Spleen (tissue), 11 donors: ENCODE results near the gene DAPK1. TPM values are rescaled to one million over a fixed set of nuclear protein-coding genes. Genes with fewer than 3 reads are reported as not detected.

Source experiments
- DNase-seq: peaks from one replicate; pipeline ENCODE4 v3.0.0-alpha.2; 2020
- H3K27ac ChIP-seq, 8 donors: fragments of 200-600 bp; sonication (generic) in 7 of 8; 1 replicate in 4 of 8; 2 replicates in 4 of 8; pipeline versions ENCODE4 v1.5.0 to v1.8.0; 2016 to 2021; ENCODE audit warnings: inconsistent platforms in 4 of 8, mild to moderate bottlenecking in 4 of 8, moderate library complexity in 1 of 8
- H3K27me3 ChIP-seq, 7 donors: fragments of 200-600 bp; sonication (generic) in 6 of 7; replicated peaks in 1 of 7; 1 replicate in 4 of 7; 2 replicates in 3 of 7; pipeline versions ENCODE4 v1.5.0 to v1.8.0; 2016 to 2021; ENCODE audit warnings: inconsistent platforms in 3 of 7, mild to moderate bottlenecking in 1 of 7
- H3K36me3 ChIP-seq, 6 donors: fragments of 200-600 bp; sonication (generic) in 5 of 6; 1 replicate in 4 of 6; 2 replicates in 2 of 6; pipeline versions ENCODE4 v1.5.0 to v1.8.0; 2016 to 2021; ENCODE audit warnings: inconsistent platforms in 2 of 6
- H3K4me1 ChIP-seq, 6 donors: fragments of 200-600 bp; sonication (generic) in 5 of 6; 1 replicate in 3 of 6; 2 replicates in 3 of 6; pipeline versions ENCODE4 v1.5.0 to v1.8.0; 2016 to 2021; ENCODE audit warnings: inconsistent platforms in 3 of 6
- H3K4me3 ChIP-seq, 8 donors: fragments of 200-600 bp; sonication (generic) in 7 of 8; 1 replicate in 4 of 8; 2 replicates in 4 of 8; pipeline versions ENCODE4 v1.5.0 to v1.8.0; 2016 to 2021; ENCODE audit warnings: inconsistent platforms in 4 of 8, mild to moderate bottlenecking in 4 of 8, moderate library complexity in 2 of 8
- H3K9me3 ChIP-seq, 8 donors: fragments of 200-600 bp; sonication (generic) in 7 of 8; 1 replicate in 4 of 8; 2 replicates in 4 of 8; pipeline versions ENCODE4 v1.5.0 to v1.8.0; 2016 to 2021; ENCODE audit warnings: inconsistent platforms in 4 of 8
- CTCF ChIP-seq, 11 experiments: fragments of 200-600 bp in 7 of 11; fragments of 450-650 bp in 4 of 11; sonication (generic) in 4 of 11; IDR thresholded peaks in 8 of 11; conservative IDR thresholded peaks in 3 of 11; 1 replicate in 7 of 11; 2 replicates in 4 of 11; pipeline versions ENCODE4 v1.4.0 to v1.8.0; 2016 to 2021; ENCODE audit warnings: antibody characterized with exemption in 11 of 11, inconsistent platforms in 4 of 11, mild to moderate bottlenecking in 1 of 11
- POLR2A ChIP-seq, 3 donors: fragments of 450-650 bp; IDR thresholded peaks; one replicate each; pipeline ENCODE4 v1.5.1; 2017; ENCODE audit warnings: antibody characterized with exemption in 3 of 3, mild to moderate bottlenecking in 1 of 3
- POLR2AphosphoS5 ChIP-seq, 3 donors: sonication (generic); formaldehyde crosslinking; IDR thresholded peaks; one replicate each; pipeline ENCODE4 v1.5.1; 2017; ENCODE audit warnings: antibody characterized with exemption in 3 of 3
- WGBS, 5 donors: extraction: QIAGEN DNeasy Blood & Tissue Kit in 3 of 5; methylation state at CpG; one replicate each; pipeline versions ENCODE4 v1.1.5 to v1.1.7; 2013 to 2018; 5-methylcytosine and 5-hydroxymethylcytosine counted together
- intact Hi-C: fragments of 100-400 bp; cut with DNase I; formaldehyde crosslinking; loops from one replicate; pipeline ENCODE4 v1.15.0; 2023; ENCODE audit warnings: low total_unique reads
- polyA plus RNA-seq, 3 donors: library from polyadenylated mRNA; stranded (reverse); fragments of 200-250 nt; gene quantifications; one replicate each; pipeline ENCODE4 v1.2.1, GENCODE V29; 2013
- total RNA-seq, 7 donors: library from RNA; depleted of rRNA in 3 of 7; stranded (reverse); fragments of >200 nt in 3 of 7; fragmentation: NEBNext Ultra II Directional in 4 of 7; extraction: Animal tissue kit (Norgen Biotek cat#: 25700) in 4 of 7; gene quantifications; one replicate each; pipeline versions ENCODE4 v1.1.0 to v1.2.1, GENCODE V29; 2016 to 2021
- donor health status: healthy with polysubstance abuse.
- donor health status: DM: no; HTN: no; CAD: no; lungs with moderate emphysema.
- donor health status: DM: no; HTN: no; CAD: no.
- donor health status: Bipolar disorder and iron deficiency.
- donor health status: healthy.
- donor health status: DM: no; HTN: no; CAD: no.
- donor health status: DM: yes; HTN: yes; CAD: no.

DAPK1 gene
- total and polyA plus RNA-seq, 10 donors: 6.4 to 126 (median 102) TPM

- Histone ChIP-seq H3K36me3 (peaks cover 0 to 5% (median 0%) of the 10 kb centered on the region in 6 donors), H3K27me3 (no peaks in the 10 kb centered on the region), H3K9me3 (no peaks in the 10 kb centered on the region), H3K27ac (no peak overlapping the region), H3K4me3 (no peak overlapping the region), H3K4me1 (peaks cover 0 to 5% (median 0%) of the 10 kb centered on the region in 6 donors)
- 56 to 62% (median 59%) methylated on average over 8 of the region's 8 CpGs for WGBS, 5 donors
- intact Hi-C loops: no loop called here
- TF ChIP-seq POLR2A (IDR thresholded peaks at IDR 0.05): no peak
- no peak for TF ChIP-seq CTCF (IDR thresholded peaks at IDR 0.05 in 8 of 11, conservative IDR thresholded peaks at IDR 0.05 in 3 of 11)
- no peak for TF ChIP-seq POLR2AphosphoS5 (IDR thresholded peaks at IDR 0.05)
- DNase-seq: no peak
Observed at GRCh38 chr9:87535817-87536539, 38.3 kb downstream of the DAPK1 start.

- Histone ChIP-seq H3K36me3 (peaks cover 0 to 5% (median 0%) of the 10 kb centered on the region in 6 donors), H3K27me3 (no peaks in the 10 kb centered on the region), H3K9me3 (no peaks in the 10 kb centered on the region), H3K27ac (no peak overlapping the region), H3K4me1 (no peaks in the 10 kb centered on the region), H3K4me3 (no peak overlapping the region)
- DNase-seq: no peak
- 87 to 95% (median 91%) methylated on average over 7 of the region's 7 CpGs for WGBS, 5 donors
- intact Hi-C loops: no loop called here
- TF ChIP-seq POLR2AphosphoS5 (IDR thresholded peaks at IDR 0.05): no peak
- TF ChIP-seq CTCF (IDR thresholded peaks at IDR 0.05 in 8 of 11, conservative IDR thresholded peaks at IDR 0.05 in 3 of 11): no peak
- TF ChIP-seq POLR2A (IDR thresholded peaks at IDR 0.05): no peak
Observed at GRCh38 chr9:87537625-87538024, 40.0 kb downstream of the DAPK1 start.

- no peaks in the 10 kb centered on the region for H3K27me3 ChIP-seq
- H3K27ac ChIP-seq: no peak overlapping the region
- WGBS, 5 donors: 82 to 93% (median 86%) methylated on average over 8 of the region's 8 CpGs
- TF ChIP-seq CTCF (IDR thresholded peaks at IDR 0.05 in 8 of 11, conservative IDR thresholded peaks at IDR 0.05 in 3 of 11) (no peak), POLR2A (IDR thresholded peaks at IDR 0.05) (no peak), POLR2AphosphoS5 (IDR thresholded peaks at IDR 0.05) (no peak)
- H3K4me1 ChIP-seq: no peaks in the 10 kb centered on the region
- intact Hi-C loops: no loop called here
- DNase-seq: no peak
- peaks cover 0 to 5% (median 0%) of the 10 kb centered on the region in 6 donors for H3K36me3 ChIP-seq
- H3K9me3 ChIP-seq: no peaks in the 10 kb centered on the region
- no peak overlapping the region for H3K4me3 ChIP-seq
Observed at GRCh38 chr9:87540444-87541105, 42.9 kb downstream of the DAPK1 start.

- TF ChIP-seq POLR2A (IDR thresholded peaks at IDR 0.05): no peak
- no peak for TF ChIP-seq CTCF (IDR thresholded peaks at IDR 0.05 in 8 of 11, conservative IDR thresholded peaks at IDR 0.05 in 3 of 11)
- TF ChIP-seq POLR2AphosphoS5 (IDR thresholded peaks at IDR 0.05): no peak
- intact Hi-C loops: no loop called here
Observed at GRCh38 chr9:87541663-87542062, 44.0 kb downstream of the DAPK1 start.

More at GRCh38 chr9:87541663-87542062, 44.0 kb downstream of the DAPK1 start:
- DNase-seq: no peak
- Histone ChIP-seq H3K27me3 (no peaks in the 10 kb centered on the region), H3K36me3 (peaks cover 0 to 5% (median 0%) of the 10 kb centered on the region in 6 donors), H3K9me3 (no peaks in the 10 kb centered on the region), H3K4me3 (no peak overlapping the region), H3K4me1 (no peaks in the 10 kb centered on the region), H3K27ac (no peak overlapping the region)
- WGBS, 5 donors: 64 to 80% (median 66%) methylated on average over 2 of the region's 2 CpGs
